Ovary (tissue), 3 donors: Measurements from ENCODE around the gene GON4L.

ENCODE experiments used
- EP300 ChIP-seq: sonication (generic); formaldehyde crosslinking; IDR thresholded peaks from one replicate; pipeline ENCODE4 v1.6.1; 2017; ENCODE audit warnings: antibody characterized with exemption
- POLR2A ChIP-seq: fragments of 450-650 bp; IDR thresholded peaks from one replicate; pipeline ENCODE4 v1.6.1; 2017; ENCODE audit warnings: antibody characterized with exemption, mild to moderate bottlenecking, moderate library complexity
- TF ChIP-seq, protein P1 (sequence below), 3 donors: fragments of 450-650 bp in 2 of 3; fragments of 200-600 bp in 1 of 3; IDR thresholded peaks; one replicate each; pipeline versions ENCODE4 v1.5.1 to v1.8.0; 2016 to 2022; ENCODE audit warnings: antibody characterized with exemption in 3 of 3, mild to moderate bottlenecking in 1 of 3
- donor health status: DM: no; HTN: no; CAD: no.

- TF ChIP-seq, protein P1, sequence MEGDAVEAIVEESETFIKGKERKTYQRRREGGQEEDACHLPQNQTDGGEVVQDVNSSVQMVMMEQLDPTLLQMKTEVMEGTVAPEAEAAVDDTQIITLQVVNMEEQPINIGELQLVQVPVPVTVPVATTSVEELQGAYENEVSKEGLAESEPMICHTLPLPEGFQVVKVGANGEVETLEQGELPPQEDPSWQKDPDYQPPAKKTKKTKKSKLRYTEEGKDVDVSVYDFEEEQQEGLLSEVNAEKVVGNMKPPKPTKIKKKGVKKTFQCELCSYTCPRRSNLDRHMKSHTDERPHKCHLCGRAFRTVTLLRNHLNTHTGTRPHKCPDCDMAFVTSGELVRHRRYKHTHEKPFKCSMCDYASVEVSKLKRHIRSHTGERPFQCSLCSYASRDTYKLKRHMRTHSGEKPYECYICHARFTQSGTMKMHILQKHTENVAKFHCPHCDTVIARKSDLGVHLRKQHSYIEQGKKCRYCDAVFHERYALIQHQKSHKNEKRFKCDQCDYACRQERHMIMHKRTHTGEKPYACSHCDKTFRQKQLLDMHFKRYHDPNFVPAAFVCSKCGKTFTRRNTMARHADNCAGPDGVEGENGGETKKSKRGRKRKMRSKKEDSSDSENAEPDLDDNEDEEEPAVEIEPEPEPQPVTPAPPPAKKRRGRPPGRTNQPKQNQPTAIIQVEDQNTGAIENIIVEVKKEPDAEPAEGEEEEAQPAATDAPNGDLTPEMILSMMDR (IDR thresholded peaks at IDR 0.05), result no peak
- no peak for TF ChIP-seq POLR2A
- no peak for TF ChIP-seq EP300
These were observed 87.8 kb downstream of the GON4L start for GRCh38 chr1:155769257-155769656.
